ENCODE measurements around the gene PTPRT. TPM values are rescaled to one million over a fixed set of nuclear protein-coding genes. Genes with fewer than 3 reads are reported as not detected.

Gene PTPRT
- polyA plus RNA-seq, 1 donor = 1.9 TPM

DNA sequence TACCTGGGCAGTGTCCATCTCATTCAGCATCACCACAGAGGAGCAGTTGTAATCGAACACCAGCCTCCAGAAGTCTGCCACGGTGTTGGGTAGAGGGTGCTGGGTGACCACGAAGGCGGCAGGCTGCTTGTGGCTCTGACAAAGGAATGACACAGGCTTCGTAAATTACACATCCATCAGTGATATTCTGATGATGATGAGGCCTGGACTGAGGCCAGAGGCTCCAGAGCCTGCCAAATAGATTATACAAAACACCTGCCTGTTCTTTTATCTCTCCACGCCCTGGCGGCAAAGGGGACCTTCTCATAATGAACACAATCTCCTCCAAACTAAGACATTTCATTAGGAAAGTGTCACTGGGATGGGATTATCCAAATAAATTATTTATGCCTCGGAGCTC is 1091.3 kb downstream of the PTPRT start:
- DNase-seq = no peak

DNA sequence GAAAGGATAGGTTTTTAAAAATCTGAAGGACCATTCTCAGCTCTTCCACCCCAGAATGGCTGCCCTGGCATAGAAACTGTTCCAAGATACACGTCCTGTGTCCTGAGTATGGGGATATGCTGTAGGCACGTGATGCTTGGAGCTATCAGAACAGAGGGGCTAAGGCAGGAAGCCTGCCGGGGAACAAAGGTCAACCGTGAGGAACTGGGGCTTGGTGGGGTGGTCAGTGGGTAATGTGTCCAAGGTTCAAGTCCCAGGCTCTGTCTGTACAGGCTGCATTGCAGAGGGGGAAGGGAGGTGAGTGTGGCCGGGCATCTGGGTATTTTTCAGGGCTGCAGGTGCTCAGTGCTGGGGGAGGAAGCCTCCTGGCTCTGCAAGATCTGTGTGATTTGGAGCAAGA is 1092.0 kb downstream of the PTPRT start:
- DNase-seq = no peak

DNA sequence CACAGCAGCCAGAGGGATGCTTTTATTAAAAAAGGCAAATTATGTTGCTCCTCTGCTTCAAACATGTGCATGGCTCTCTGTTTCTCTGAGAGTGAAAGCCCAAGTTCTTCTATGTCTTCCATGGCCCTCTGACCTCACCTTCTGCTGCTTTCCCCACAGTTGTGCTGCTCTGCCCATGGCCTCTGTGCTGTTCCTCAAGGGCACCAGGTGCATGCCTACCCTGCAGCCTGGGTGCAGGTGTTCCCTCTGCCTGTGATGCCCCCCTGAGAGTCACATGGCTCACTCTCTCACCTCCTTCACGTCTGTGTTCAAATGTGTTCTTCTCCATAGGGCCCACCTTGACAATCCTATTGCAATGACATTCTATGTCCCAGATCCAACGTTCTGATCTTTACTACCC is 1094.5 kb downstream of the PTPRT start:
- DNase-seq = no peak

DNA sequence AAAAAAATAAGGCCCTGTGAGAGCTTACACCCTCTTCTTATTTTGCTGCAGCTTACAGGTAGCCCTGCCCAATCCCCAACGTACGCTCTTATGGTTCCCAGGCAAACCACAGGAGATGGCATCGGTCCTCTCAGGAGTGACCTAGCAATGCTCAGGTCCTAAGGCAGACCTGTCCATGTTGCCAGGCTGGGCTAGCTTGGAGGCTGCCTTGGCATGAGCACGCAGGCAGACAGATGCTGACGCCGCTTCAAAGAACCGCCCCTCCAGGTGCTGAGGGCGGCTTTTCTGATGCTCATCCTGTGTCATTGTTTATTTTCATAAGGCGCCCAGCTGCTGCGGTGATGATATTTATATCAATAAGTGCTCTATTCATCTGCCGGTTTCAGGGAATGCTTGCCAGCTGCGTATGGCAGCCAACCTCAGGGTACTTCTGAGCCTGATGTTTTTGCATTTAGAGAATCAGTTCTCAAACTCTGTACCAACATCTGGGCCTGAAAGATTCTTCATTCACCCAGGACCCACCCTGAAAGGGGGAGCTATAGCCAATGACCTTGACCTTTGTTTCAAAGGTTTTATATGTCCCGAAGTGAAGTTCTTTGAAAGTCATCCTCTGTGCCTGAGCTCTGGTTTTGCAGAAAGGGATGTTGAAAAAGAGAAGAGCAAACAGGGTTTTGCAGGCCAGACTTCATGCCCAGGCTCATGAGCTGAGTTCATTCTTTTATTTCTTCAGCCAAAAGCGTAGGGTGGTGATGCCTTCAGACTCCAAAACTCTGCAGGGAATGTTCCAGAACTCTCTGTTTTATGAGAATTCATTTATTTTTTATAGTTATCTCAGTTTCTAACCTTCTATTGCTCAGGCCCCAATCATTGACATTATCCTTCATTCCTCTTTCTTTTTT is 1095.9 kb downstream of the PTPRT start:
- no peak for DNase-seq

DNA sequence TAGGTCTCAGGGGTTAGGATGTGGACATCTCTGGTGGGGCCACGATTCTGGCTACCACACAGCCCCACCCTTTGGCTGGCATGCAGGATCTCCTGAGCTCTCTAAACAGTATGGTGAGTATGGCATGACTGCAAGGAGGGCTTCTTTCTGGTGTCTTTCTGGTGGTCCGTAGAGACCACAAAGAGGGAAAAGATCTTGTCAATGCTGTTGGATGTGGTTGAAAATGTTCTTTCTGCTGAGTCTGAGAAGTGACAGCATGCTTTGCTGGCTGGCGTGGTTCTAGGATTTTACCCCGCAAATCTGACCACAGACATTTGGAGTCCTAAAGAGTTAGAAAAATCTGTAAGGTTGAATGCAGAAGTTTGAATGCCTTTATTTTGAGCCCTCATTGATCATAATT is 1096.7 kb downstream of the PTPRT start:
- no peak for DNase-seq

DNA sequence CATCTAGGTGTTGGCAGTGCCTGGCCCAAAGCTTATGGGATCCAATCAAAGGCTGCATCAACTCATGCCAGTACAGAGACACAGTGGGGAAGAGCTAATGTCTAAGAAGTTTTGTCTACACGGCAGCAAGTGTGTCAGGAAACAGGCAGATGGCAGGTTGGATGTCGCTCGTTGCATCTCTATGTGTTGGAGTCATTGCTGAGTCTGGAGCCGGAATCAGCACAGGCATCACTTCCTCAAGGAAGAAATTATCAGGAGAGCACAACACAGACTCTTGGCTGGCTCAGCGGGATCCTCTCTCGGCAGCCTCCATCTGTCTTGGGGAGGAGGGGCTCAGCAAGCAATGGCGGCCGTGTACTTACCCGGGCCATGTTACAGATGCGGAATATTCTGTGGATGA is 1104.3 kb downstream of the PTPRT start:
- DNase-seq = no peak

DNA sequence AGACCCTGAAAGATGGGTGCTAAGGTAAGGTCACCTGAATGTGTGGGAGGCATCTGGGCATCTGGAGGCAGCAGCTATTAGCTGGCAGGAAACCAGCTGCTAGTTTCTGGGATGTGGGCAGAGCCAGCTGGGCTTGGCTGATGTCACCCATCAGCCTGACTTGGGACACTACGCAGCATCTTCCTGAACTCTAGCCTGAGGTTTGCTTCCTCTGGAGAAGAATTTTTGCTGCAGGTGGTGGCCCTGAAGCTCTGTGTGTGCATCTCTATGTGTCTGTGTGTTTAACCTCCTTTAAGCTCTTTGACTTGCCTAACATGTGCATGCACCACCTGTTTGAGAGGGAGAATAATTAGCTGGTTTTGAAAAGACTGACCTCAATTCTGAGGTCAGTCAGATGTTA is 1106.4 kb downstream of the PTPRT start:
- no peak for DNase-seq

DNA sequence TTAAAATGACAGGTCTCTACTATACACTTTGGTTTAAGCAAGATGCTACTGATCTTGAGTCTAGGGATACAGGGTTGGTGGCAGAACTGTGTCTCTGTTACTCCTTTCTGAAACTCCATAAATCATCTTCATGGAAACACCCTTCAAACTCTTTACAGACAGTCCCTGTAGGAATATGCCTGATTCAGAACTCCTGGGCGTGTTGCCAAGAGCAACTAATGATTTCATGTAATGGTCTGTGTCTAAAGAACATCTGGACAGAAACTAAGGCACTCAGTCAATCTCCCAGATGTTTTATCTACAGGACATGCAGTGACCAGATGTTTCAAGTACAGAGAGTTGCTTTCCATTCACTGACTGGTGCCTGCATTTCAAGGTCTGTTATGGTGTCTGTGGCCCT is 1107.1 kb downstream of the PTPRT start:
- peak; percentile 83 for DNase-seq

DNA sequence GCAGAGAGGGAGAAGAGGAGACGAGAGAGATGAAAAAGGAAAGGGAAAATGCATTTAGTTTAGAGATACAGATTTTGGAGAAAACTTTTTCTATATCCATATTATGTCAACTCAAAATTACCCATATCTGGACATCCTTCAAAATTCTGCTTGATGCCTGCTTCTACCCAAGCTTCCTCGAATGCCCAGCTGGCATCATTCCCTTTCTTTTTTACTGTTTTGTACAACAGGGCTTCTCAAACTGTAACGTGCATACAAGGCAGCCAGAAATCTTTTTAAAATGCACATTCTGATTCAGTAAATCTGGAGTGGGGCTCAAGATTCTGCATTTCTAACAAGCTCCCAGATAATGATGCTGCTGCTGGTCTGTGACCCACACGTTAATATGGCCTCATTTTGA is 1108.8 kb downstream of the PTPRT start:
- no peak for DNase-seq

DNA sequence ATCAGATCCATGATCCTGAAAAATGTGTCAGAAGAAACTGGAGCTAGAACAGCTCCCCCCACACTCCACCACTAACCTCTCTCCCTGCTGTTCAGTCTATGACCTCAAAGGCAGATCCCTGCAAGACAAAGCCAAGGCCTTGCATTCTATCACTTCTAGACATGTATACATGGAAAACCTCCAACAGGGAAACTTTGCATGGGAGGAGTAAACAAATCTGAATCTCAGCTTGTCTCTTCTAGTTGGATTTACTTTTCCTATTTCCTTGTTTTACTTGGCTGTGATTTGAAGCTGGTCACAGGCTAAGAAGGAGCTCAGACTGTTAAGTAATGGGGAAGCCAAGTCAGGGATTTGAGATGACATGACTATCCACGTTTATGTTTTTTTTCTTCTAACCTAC is 1114.8 kb downstream of the PTPRT start:
- DNase-seq = no peak

DNA sequence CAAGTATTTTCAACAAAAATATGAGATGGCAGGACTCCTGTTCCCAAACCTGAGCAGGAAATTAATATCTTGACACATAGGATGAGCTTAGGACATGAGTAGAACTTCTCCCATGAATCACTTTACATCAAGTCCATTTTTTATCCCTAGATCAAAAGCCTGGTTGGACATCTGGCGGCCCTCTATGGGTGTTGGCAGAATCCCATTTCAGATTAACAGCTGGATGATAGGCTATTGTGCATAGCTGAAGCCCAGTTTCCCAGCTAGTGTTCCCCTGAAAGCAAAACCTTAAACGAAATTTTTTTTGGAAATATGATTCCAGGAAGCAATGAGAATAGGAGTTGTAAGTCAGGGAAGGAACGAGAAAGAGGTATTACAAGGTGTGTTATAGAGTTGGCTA is 1122.1 kb downstream of the PTPRT start:
- DNase-seq = no peak

DNA sequence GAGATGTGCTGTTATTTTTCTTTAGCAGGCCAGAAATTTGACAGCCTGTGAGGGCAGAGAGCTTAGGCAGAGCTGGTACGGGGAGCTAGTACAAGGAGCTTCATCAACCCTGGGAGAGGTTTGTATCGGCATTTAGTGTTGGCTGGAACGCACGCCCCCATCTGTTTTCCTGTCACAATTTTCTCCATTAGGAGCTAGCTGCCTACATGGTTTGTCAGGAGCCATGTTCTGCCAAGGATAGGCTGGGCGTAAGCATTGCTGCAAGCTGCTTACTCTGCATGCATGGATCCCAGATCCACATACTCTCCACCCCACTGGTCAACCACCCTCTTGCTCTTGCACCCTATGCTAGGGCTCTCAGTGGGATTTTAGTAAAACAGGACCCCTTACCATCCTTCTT is 1122.5 kb downstream of the PTPRT start:
- DNase-seq = no peak

DNA sequence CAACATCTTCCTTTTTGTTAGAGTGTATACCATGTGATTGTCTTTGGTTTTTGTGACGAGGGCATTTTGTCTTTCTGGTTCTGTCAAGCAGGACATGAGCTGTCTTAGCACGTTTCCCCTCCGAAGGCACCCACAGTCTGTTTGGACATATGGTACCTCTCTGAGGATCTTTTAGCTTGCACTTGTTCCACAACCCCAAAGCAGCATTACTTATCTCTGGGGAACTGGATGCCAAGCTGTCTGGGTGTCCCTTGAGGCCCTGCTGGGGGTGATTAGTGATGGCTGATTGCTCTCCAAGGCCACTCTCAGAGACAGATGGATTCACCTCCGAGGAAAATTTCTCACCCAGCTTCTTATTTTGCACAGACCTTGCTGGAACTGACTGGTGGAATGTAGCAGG is 1126.6 kb downstream of the PTPRT start:
- DNase-seq = no peak

DNA sequence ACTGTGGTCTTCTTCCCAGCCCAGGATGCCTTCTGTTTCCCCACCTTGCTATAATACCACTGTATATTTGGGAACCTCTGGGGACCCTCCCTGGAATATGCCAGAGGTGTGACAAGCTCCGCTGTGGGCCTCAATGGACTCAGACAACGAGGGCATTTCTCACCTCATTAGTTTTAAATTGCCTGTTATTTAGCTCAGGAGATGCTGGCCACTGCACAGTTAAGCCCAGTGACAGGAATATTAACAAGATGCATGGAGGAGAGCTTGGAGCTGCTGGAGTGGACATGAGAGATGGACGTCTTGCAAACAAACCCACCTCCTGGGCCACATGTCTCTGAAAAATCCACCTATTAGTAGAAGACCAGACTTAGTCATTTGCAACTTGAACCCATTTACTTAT is 1136.4 kb downstream of the PTPRT start:
- no peak for DNase-seq

DNA sequence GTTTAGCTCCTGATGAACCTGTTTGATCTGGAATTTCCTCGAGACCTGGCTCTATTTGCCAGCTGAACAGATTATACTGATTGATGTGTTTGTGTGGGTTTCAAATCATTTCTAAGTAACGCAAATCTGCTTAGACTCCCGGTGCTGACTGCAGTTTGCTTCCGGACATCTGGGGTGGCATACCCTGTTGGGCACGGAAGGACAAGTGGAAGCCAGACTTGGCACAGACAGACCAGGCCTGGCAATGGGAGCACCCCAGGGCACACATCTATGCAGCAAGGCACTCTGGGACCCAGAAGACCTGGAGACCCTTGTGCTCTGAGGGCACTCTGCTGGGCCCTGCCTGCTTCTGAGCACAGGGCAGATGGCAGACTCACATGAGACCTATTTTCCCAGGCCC is 1137.8 kb downstream of the PTPRT start:
- DNase-seq = no peak

DNA sequence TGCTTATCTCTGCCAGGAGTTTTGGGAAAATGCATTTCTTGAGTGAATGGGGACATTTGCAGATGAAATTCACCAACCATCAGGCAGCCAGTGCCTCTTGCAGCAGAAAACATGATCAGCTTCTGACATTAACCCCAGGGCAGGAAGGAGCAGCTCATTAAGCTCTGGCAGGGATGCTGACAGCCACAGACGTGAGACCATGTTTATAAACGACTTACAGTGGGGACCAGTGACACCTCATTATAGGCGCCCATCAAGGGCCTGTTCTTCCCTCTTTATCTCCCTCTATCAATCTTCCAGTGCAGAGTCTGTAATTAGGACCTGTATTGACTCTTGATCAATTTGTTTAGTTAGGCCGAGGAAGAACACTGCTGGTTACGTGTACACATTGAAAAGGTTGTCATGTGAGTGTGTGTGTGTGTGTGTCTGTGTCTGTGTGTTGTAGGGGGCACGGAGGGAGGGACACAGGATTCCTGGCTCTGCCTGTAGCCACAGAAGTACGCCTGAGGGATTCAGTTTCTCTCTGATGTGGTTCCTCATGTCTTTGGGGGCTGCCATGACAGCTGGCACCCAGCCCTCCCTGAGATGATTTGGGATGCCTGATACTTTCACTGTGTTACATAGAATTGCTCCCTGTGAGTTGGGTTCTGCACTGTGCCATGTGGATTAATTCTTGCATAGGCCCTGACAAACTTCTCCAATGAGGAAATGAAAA is 1143.2 kb downstream of the PTPRT start:
- no peak for DNase-seq

DNA sequence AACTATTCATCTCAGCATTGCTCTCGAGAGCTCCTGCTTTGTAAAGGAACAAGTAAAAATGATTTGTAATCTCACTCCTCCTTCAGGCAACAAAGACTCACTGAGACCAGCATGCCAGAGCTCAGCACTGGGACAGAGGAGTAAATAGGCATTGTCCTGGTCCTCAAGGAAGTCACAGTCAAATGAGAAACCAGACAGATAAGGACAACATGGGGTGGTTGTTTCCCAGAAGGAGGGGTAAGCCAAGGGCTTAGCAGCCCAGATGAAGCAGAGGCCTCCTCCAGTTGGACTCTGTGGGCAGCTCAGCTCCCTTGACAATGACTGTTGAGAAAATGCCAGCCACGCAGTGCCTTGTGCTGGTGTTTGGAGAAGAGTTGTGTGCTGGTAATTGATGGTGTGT is 1145.8 kb downstream of the PTPRT start:
- no peak for DNase-seq

DNA sequence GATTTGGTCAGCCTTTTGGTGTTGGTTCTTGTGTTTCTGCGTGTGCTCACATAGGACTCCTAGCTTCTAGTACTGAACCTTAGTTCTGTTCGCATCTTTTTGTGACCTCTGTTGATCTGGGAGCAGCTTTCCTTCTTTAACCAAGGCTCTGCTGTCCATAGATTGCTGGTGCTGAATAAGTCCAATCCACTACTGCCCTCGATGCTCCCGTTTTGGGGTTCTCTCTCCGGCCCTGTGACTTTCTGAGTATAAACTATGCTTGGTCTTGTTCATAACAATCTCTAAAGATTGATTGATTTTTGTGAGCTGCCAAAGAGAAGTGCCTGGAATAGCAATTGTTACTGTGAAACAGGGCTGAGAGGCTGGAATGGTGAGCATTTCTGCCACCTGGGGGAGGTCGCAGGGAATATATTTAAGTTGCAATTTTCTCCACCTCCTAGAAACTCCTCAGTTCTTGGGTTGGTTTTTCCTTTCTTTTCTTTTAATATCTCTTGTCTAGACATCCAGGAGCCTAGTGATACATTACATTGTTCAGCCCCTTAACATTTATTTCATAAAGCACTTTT is 1148.6 kb downstream of the PTPRT start:
- DNase-seq = no peak

DNA sequence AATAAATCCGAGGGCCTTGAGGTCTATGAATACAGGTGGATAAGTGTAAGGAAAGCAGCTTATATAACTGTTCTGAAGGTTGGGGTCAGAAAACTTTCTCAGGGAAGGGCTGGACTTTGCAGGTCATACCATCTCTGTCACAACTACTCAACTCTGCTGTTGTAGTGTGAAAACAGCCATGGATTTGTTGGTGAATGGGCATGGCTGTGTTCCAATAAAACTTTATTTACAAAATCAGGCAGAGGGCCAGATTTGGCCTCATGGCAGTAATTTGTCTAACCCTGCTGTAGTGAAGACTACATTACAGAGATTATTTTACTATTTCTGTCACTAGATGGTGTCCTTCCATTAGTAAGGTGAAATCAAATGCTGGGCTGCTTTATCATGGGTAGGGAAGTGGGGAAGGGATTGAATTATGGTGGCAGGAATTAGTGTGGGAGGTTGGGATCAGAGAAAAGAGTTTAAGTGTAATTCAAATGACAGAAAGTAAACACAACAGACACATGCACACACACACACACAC is 1161.9 kb downstream of the PTPRT start:
- no peak for DNase-seq

DNA sequence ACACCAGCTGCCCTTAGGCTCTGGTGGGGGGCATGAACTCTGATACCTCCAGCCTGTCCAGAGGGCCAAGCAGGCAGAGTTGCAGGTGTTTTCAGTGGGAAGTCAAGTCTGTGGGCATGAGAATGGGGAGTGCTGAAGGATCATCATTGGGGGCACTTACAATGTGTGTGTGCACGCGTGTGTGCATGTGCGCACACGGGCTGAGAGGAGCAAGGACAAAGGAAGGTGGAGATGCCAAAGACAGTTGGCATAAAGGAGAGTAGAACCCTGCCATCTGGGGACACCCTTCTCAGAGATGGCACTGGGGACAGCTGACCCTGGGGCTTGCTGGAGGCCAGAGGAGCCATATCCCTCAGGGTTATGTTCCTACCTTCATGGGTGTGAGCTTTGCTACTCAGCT is 1163.1 kb downstream of the PTPRT start:
- DNase-seq = no peak

DNA sequence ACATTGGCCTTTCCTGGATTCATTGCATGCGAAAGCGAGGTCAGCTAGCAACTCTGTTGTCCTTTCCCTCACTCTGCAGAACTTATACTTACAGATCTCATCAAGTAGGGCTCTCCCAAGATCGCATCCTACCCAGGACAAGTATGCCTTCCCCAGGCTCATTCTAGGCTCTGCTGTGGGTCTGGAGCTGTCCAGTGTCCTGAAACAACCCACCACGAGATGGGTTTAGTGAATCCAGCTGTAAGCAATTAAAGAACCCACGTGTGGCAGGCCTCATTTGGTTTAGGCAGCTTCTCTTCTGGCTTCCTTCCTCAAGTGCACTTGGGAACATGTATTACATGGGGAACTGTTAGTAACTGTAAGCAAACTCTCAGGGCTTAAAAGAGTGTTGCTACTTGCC is 1165.1 kb downstream of the PTPRT start:
- DNase-seq = peak; percentile 25
